Measurements from ENCODE around the gene CAMK1.

CAMK1 gene

DNA sequence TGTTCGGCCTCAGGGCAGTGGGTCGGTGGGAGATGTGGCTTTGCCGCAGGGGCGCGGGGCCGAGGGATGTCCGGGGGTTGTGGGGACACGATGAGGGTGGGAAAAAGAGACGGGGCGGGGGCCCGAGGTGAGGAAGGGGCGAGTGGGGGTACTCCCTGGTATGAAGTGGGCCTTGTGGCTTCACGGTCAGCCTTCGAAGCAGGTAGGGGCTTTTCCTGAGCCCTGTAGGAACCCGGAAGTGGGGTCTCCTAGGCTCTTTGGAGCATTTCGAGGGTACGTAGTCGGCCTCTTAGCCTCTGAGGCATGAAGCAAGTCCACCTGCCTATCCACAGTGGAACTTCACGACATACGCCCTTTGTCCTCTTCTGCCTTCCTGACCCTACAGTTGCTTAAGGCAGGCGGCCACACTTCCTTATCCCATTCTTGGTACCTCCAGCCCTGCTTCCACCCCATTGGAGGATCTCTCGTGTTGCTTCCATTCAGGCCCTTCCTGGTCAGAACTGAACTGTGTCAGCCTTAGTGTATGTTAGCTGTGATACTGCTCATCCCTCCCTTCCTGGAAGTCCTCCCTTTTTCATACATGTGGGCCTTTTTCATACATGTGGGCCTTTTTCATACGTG, 23.5 kb upstream of the CAMK1 start:
- peak overlapping the region; percentile 92 for H3K27ac ChIP-seq

DNA sequence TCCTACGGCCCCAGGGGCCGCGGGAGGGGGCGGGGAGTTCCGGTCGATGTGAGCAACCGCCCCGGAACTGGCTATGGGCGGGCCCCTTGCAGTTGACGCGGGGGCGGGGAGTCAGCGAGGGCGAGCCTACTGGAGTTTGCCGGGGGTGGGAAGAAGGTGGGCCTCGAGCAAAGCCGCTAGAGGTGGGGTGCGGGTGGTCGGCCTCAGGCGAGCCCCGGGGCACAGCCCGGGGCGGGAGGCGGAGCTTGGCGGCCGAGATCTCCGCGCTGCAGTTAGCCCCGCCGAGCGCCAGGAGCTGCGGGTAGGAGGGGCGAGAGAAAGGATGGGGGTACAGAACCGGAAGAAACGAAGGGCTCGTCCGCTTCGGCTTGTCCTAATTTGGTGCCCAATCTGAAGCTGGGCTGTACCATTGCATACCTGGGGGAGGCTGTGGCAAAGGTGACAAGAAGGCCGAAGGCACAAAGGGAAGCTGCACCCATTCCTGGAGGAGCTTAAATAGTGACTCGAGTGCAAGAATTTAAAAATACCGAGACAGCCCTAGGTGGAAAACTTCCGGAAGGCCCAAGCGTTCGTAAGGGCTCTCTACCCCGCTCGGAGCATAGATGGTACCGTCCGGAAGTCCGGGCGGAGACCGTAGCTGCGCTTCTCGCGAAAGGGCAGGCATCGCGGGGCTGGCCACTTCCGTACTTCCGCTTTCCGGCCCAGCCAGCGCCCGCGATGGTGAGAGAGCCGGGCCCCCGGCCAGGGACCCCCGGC, 22.8 kb upstream of the CAMK1 start, which contains the start of the genes ARPC4 and TADA3:
Gene ARPC4 (plus strand): TSS at position 678 of the 756 bp plus-strand sequence. CDS start 40 bp downstream, at position 718.
Gene TADA3 (minus strand): TSS at position 69 of the 756 bp plus-strand sequence. CDS start 1,007 bp downstream, outside the sequence.
- TF ChIP-seq, protein P1, sequence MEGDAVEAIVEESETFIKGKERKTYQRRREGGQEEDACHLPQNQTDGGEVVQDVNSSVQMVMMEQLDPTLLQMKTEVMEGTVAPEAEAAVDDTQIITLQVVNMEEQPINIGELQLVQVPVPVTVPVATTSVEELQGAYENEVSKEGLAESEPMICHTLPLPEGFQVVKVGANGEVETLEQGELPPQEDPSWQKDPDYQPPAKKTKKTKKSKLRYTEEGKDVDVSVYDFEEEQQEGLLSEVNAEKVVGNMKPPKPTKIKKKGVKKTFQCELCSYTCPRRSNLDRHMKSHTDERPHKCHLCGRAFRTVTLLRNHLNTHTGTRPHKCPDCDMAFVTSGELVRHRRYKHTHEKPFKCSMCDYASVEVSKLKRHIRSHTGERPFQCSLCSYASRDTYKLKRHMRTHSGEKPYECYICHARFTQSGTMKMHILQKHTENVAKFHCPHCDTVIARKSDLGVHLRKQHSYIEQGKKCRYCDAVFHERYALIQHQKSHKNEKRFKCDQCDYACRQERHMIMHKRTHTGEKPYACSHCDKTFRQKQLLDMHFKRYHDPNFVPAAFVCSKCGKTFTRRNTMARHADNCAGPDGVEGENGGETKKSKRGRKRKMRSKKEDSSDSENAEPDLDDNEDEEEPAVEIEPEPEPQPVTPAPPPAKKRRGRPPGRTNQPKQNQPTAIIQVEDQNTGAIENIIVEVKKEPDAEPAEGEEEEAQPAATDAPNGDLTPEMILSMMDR (IDR thresholded peaks at IDR 0.05): no peak
- no peak for TF ChIP-seq ZFX (IDR thresholded peaks at IDR 0.05; ENCODE audit: borderline replicate concordance)
- peak within 1 kb of the TSS; percentile 92 for H3K27ac ChIP-seq

More for the DNA sequence above, 23.5 kb upstream of the CAMK1 start:
- TF ChIP-seq, protein P1 (IDR thresholded peaks at IDR 0.05): no peak
- no peak for TF ChIP-seq ZFX (IDR thresholded peaks at IDR 0.05; ENCODE audit: borderline replicate concordance)

DNA sequence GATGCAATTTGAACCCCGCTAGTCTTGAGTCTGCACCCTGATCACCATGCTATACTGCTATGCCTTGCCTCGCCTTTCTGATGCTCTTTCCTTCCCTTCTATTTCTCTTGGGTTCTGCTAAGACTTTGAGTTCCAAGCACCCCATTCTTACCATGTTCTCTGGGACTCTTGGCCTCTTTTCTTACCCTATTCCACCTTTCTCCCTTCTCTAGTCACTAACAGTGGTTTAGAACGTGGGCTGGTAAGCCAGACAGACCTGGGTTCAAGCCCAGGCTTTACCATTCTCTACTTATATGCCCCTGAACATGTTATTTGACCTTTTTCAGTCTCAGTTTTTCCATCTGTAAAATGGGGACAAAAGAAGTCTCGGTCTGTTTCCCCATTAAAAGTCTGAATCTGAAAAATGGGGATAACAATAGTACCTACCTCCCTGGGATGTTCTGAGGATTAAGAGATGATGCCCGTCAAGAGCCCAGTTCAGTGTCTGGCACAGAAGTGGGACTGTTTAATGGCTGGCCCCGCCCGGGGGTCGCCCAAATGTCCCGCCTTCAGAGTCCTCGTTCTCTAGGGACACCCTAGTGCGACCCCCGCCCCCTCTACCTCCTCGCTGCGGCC, 22.1 kb upstream of the CAMK1 start:
- no peak for TF ChIP-seq ZFX (IDR thresholded peaks at IDR 0.05; ENCODE audit: borderline replicate concordance)
- TF ChIP-seq, protein P1 (IDR thresholded peaks at IDR 0.05): no peak
- peak overlapping the region; percentile 92 for H3K27ac ChIP-seq

DNA sequence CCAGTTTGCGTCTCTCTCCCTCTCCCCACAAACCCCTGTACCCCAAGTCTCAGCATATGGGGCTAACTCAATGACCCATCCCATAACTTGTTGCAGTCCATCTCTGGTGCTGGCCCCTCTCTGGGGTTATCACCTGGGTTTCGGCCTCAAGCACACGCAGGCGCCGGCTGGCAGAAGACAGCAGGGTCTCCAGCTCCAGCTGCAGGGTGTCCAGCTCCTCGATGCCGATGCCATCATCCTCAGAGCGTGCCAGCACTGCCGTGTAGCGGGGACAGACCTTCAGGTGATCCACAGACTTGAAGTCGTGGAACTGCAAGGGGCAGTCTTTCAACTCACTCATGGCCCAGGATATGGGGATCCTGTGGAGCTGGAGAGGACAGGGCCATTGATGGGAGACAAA, 21.4 kb upstream of the CAMK1 start:
- H3K27ac ChIP-seq: peak overlapping the region; percentile 92; the same call in 1 of the 2 replicates
- no peak for TF ChIP-seq ZFX (IDR thresholded peaks at IDR 0.05; ENCODE audit: borderline replicate concordance)
- TF ChIP-seq, protein P1 (IDR thresholded peaks at IDR 0.05): no peak

DNA sequence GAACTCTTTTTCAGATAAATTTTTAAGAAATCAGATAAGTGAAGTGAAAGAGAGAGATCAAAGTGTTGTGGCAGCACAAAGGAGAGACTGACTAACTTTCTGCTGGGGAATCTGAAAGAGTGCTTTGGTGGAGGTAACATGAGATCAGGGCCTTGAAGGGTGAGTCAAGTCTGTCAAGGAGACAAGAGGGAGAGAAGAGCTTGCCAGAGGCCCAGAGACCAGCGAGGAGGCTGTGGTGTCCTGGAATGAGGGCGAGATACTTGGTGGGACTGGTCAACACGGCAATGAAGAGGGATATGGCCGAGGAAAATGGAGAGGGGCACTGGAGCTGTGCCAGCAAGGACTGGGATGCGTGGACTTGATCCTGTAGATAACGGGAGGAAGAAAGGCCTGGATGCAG, 18.0 kb upstream of the CAMK1 start:
- no peak overlapping the region for H3K27ac ChIP-seq
- no peak for TF ChIP-seq ZFX (IDR thresholded peaks at IDR 0.05; ENCODE audit: borderline replicate concordance)
- TF ChIP-seq, protein P1 (IDR thresholded peaks at IDR 0.05): no peak

GRCh38 chr3:9786825-9787669, 17.3 kb upstream of the CAMK1 start:
- no peak overlapping the region for H3K27ac ChIP-seq
- no peak for TF ChIP-seq ZFX (IDR thresholded peaks at IDR 0.05; ENCODE audit: borderline replicate concordance)
- TF ChIP-seq, protein P1 (IDR thresholded peaks at IDR 0.05): peak; percentile 69

Data from 22Rv1 (cell line).